Type B pancreatic cell (in vitro differentiated cells): ENCODE data around the gene ALK. TPM values are rescaled to one million over a fixed set of nuclear protein-coding genes. Genes with fewer than 3 reads are reported as not detected.
A peak's percentile ranks its signal among the peaks of the same experiment; 100 is the strongest.

Experiments used
- DNase-seq: peaks from one replicate; pipeline ENCODE4 v3.0.0; 2021; ENCODE audit warnings: mixed read lengths; ENCODE audit not compliant: unreplicated experiment; ENCODE audit errors: extremely low spot score
- H3K27ac Mint-ChIP-seq: 2 replicates; pipeline ENCODE4 v1.8.0; 2021; ENCODE audit warnings: mild to moderate bottlenecking, mixed read lengths
- H3K27me3 Mint-ChIP-seq: 2 replicates; pipeline ENCODE4 v1.8.0; 2021; ENCODE audit warnings: mixed read lengths
- H3K36me3 Mint-ChIP-seq: 2 replicates; pipeline ENCODE4 v1.8.0; 2021; ENCODE audit warnings: mixed read lengths
- H3K4me1 Mint-ChIP-seq: one replicate; pipeline ENCODE4 v1.8.0; 2021; ENCODE audit warnings: mixed read lengths; ENCODE audit not compliant: unreplicated experiment
- H3K4me3 Mint-ChIP-seq: 2 replicates; pipeline ENCODE4 v1.8.0; 2021; ENCODE audit warnings: mild to moderate bottlenecking, mixed read lengths
- H3K9me3 Mint-ChIP-seq: 2 replicates; pipeline ENCODE4 v1.8.0; 2021; ENCODE audit warnings: mixed read lengths
- CTCF ChIP-seq: fragments of 200-600 bp; sonication (generic); conservative IDR thresholded peaks from 2 replicates; pipeline ENCODE4 v1.5.0; 2021; ENCODE audit warnings: antibody characterized with exemption, mild to moderate bottlenecking
- total RNA-seq: library from RNA; stranded (reverse); gene quantifications from 2 replicates; pipeline ENCODE4 v1.2.1, GENCODE V29; 2021; ENCODE audit warnings: low replicate concordance

The ALK gene
- total RNA-seq, 1 donor from 2014 or later: 7.7 TPM

GRCh38 chr2:29213888-29214291 is 707.5 kb downstream of the ALK start:
- H3K27me3 Mint-ChIP-seq: no peaks in the 10 kb centered on the region
- no peak for TF ChIP-seq CTCF
- no peak overlapping the region for H3K4me3 Mint-ChIP-seq
- no peaks in the 10 kb centered on the region for H3K9me3 Mint-ChIP-seq
- H3K4me1 Mint-ChIP-seq: peaks cover 12% of the 10 kb centered on the region
- H3K27ac Mint-ChIP-seq: no peak overlapping the region
- no peaks in the 10 kb centered on the region for H3K36me3 Mint-ChIP-seq
- DNase-seq: peak; percentile 56

- TF ChIP-seq CTCF: peak; percentile 57
- peak; percentile 47 for DNase-seq
- peaks cover 12% of the 10 kb centered on the region for H3K4me1 Mint-ChIP-seq
- H3K27me3 Mint-ChIP-seq: no peaks in the 10 kb centered on the region
- H3K27ac Mint-ChIP-seq: no peak overlapping the region
- H3K36me3 Mint-ChIP-seq: no peaks in the 10 kb centered on the region
- no peaks in the 10 kb centered on the region for H3K9me3 Mint-ChIP-seq
- no peak overlapping the region for H3K4me3 Mint-ChIP-seq
Observed at GRCh38 chr2:29212009-29212408, 709.4 kb downstream of the ALK start.

- Mint-ChIP-seq H3K4me3 (no peak overlapping the region), H3K27me3 (no peaks in the 10 kb centered on the region), H3K27ac (no peak overlapping the region), H3K9me3 (no peaks in the 10 kb centered on the region), H3K4me1 (peaks cover 12% of the 10 kb centered on the region), H3K36me3 (no peaks in the 10 kb centered on the region)
- TF ChIP-seq CTCF: no peak
- no peak for DNase-seq
Observed at GRCh38 chr2:29209551-29209950, 711.8 kb downstream of the ALK start.

- Mint-ChIP-seq H3K36me3 (no peaks in the 10 kb centered on the region), H3K4me3 (no peak overlapping the region), H3K9me3 (no peaks in the 10 kb centered on the region), H3K27ac (no peak overlapping the region), H3K4me1 (peaks cover 14% of the 10 kb centered on the region), H3K27me3 (no peaks in the 10 kb centered on the region)
- DNase-seq: no peak
- no peak for TF ChIP-seq CTCF
Observed at GRCh38 chr2:29207352-29208148, 713.8 kb downstream of the ALK start.

GRCh38 chr2:29206941-29207340 is 714.4 kb downstream of the ALK start:
- peaks cover 15% of the 10 kb centered on the region for H3K4me1 Mint-ChIP-seq
- no peak for TF ChIP-seq CTCF
- no peaks in the 10 kb centered on the region for H3K36me3 Mint-ChIP-seq
- no peak overlapping the region for H3K4me3 Mint-ChIP-seq
- DNase-seq: no peak
- no peaks in the 10 kb centered on the region for H3K27me3 Mint-ChIP-seq
- H3K27ac Mint-ChIP-seq: no peak overlapping the region
- H3K9me3 Mint-ChIP-seq: no peaks in the 10 kb centered on the region
